Panc1 (cell line): Measurements from ENCODE around the gene AGBL1. TPM values are rescaled to one million over a fixed set of nuclear protein-coding genes. Genes with fewer than 3 reads are reported as not detected.

ENCODE experiments used
- ATAC-seq: fragments of 200-7000 bp; cut with Tn5 transposase; 2 replicates; pipeline ENCODE4 v1.9.1; 2020; ENCODE audit warnings: mild to moderate bottlenecking, moderate library complexity
- BruUV-seq: library from RNA; stranded (reverse); fragments of 400-500 nt; replicated peaks from 2 replicates; lab custom pipeline; 2021; lab: Mats Ljungman, UMichigan
- CTCF ChIA-PET: fragments of 300-600 bp; sonication (Branson Sonifier 250); formaldehyde crosslinking; loops from one replicate; lab custom pipeline; 2022; ENCODE audit warnings: antibody characterized with exemption; lab: Charles Lee
- POLR2A ChIA-PET: fragments of 300-600 bp; sonication (Branson Sonifier 250); formaldehyde crosslinking; loops from one replicate; lab custom pipeline; 2022; ENCODE audit warnings: antibody characterized with exemption; lab: Charles Lee
- DNase-seq: peaks from one replicate; pipeline ENCODE4 v3.0.0-alpha.2; 2010; ENCODE audit warnings: low read depth, low spot score
- H3K27ac ChIP-seq: 2 replicates; pipeline ENCODE4 v1.5.1; 2011; ENCODE audit warnings: mild to moderate bottlenecking, low read length, inconsistent platforms
- H3K27me3 ChIP-seq: fragments of 200-500 bp; sonication (Bioruptor generic); 2 replicates; pipeline ENCODE4 v1.6.0; 2014; ENCODE audit warnings: low read length, inconsistent platforms; ENCODE audit not compliant: control insufficient read depth, insufficient read depth
- H3K36me3 ChIP-seq: fragments of 200-500 bp; sonication (Bioruptor generic); 2 replicates; pipeline ENCODE4 v1.5.1; 2014; ENCODE audit warnings: inconsistent platforms, mild to moderate bottlenecking, low read length, moderate library complexity; ENCODE audit not compliant: control insufficient read depth, insufficient read depth
- H3K4me1 ChIP-seq: 2 replicates; pipeline ENCODE4 v1.5.1; 2011; ENCODE audit warnings: inconsistent platforms, mild to moderate bottlenecking, low read length, moderate library complexity; ENCODE audit not compliant: control insufficient read depth, insufficient read depth
- H3K4me3 ChIP-seq, 2 experiments: 2 replicates each; pipeline ENCODE4 v1.5.1; 2011 to 2012; ENCODE audit warnings: low read depth in 2 of 2, low read length in 2 of 2, mild to moderate bottlenecking in 2 of 2, inconsistent platforms in 1 of 2, moderate library complexity in 1 of 2
- H3K9me3 ChIP-seq: fragments of 200-500 bp; sonication (Bioruptor generic); 2 replicates; pipeline ENCODE4 v1.5.1; 2014; ENCODE audit warnings: low read depth, mild to moderate bottlenecking, inconsistent platforms, low read length, moderate library complexity; ENCODE audit not compliant: control insufficient read depth, insufficient read depth
- POLR2AphosphoS5 ChIP-seq: IDR thresholded peaks from 2 replicates; pipeline ENCODE4 v1.6.1; 2012; ENCODE audit warnings: mild to moderate bottlenecking, low read depth, low read length, moderate library complexity
- SIN3A ChIP-seq: IDR thresholded peaks from 2 replicates; pipeline ENCODE4 v1.6.1; 2012; ENCODE audit warnings: low read depth, mild to moderate bottlenecking, low read length, moderate library complexity, borderline replicate concordance; ENCODE audit not compliant: insufficient read depth
- TCF7L2 ChIP-seq: IDR thresholded peaks from 2 replicates; pipeline ENCODE4 v1.6.1; 2011; ENCODE audit warnings: mild to moderate bottlenecking, low read depth, low read length, inconsistent platforms
- in situ Hi-C: cut with HindIII; loops from 2 replicates; pipeline ENCODE4 v1.10.0; 2016; ENCODE audit warnings: low sequenced_read_pairs, low pct_unique_long_range_greater_than_20kb
- intact Hi-C: fragments of 100-400 bp; cut with micrococcal nuclease; formaldehyde crosslinking; loops from one replicate; pipeline ENCODE4 v1.10.0; 2022; ENCODE audit not compliant: unreplicated experiment
- total RNA-seq: library from RNA; stranded (reverse); gene quantifications from one replicate; pipeline ENCODE4 v1.2.1, GENCODE V29; 2021; ENCODE audit not compliant: unreplicated experiment
- TF ChIP-seq, protein P1 (sequence below), 2 experiments: IDR thresholded peaks; 2 replicates each; pipeline ENCODE4 v1.6.1; 2011 to 2012; ENCODE audit warnings: low read depth in 2 of 2, control low read depth in 1 of 2, low read length in 1 of 2, mild to moderate bottlenecking in 1 of 2, moderate library complexity in 1 of 2; ENCODE audit not compliant: insufficient read depth in 1 of 2
- TF ChIP-seq, protein P2 (sequence below): fragments of 450-650 bp; IDR thresholded peaks from 2 replicates; pipeline ENCODE4 v1.5.1; 2017; ENCODE audit warnings: mild to moderate bottlenecking

Gene AGBL1
- total RNA-seq, 1 experiment from 2014 or later = not detected

GRCh38 chr15:86685263-86685662 lies 605.6 kb downstream of the AGBL1 start:
- H3K36me3 ChIP-seq = no peaks in the 10 kb centered on the region; the same call in 1 of the 2 replicates
- intact Hi-C loops (no loop called here), in situ Hi-C loops (no loop called here)
- ChIA-PET CTCF (no interaction called here), POLR2A (no interaction called here)
- TF ChIP-seq, protein P1, sequence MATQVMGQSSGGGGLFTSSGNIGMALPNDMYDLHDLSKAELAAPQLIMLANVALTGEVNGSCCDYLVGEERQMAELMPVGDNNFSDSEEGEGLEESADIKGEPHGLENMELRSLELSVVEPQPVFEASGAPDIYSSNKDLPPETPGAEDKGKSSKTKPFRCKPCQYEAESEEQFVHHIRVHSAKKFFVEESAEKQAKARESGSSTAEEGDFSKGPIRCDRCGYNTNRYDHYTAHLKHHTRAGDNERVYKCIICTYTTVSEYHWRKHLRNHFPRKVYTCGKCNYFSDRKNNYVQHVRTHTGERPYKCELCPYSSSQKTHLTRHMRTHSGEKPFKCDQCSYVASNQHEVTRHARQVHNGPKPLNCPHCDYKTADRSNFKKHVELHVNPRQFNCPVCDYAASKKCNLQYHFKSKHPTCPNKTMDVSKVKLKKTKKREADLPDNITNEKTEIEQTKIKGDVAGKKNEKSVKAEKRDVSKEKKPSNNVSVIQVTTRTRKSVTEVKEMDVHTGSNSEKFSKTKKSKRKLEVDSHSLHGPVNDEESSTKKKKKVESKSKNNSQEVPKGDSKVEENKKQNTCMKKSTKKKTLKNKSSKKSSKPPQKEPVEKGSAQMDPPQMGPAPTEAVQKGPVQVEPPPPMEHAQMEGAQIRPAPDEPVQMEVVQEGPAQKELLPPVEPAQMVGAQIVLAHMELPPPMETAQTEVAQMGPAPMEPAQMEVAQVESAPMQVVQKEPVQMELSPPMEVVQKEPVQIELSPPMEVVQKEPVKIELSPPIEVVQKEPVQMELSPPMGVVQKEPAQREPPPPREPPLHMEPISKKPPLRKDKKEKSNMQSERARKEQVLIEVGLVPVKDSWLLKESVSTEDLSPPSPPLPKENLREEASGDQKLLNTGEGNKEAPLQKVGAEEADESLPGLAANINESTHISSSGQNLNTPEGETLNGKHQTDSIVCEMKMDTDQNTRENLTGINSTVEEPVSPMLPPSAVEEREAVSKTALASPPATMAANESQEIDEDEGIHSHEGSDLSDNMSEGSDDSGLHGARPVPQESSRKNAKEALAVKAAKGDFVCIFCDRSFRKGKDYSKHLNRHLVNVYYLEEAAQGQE (IDR thresholded peaks at IDR 0.05; ENCODE audit: insufficient read depth in 1 of 2, low read depth in 2 of 2, low read length in 1 of 2) = no peak
- TF ChIP-seq, protein P2, sequence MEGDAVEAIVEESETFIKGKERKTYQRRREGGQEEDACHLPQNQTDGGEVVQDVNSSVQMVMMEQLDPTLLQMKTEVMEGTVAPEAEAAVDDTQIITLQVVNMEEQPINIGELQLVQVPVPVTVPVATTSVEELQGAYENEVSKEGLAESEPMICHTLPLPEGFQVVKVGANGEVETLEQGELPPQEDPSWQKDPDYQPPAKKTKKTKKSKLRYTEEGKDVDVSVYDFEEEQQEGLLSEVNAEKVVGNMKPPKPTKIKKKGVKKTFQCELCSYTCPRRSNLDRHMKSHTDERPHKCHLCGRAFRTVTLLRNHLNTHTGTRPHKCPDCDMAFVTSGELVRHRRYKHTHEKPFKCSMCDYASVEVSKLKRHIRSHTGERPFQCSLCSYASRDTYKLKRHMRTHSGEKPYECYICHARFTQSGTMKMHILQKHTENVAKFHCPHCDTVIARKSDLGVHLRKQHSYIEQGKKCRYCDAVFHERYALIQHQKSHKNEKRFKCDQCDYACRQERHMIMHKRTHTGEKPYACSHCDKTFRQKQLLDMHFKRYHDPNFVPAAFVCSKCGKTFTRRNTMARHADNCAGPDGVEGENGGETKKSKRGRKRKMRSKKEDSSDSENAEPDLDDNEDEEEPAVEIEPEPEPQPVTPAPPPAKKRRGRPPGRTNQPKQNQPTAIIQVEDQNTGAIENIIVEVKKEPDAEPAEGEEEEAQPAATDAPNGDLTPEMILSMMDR = no peak
- no peak for TF ChIP-seq SIN3A
- TF ChIP-seq TCF7L2 = no peak
- TF ChIP-seq POLR2AphosphoS5 = no peak
- H3K4me1 ChIP-seq = no peaks in the 10 kb centered on the region
- no peak overlapping the region for H3K27ac ChIP-seq
- no peaks in the 10 kb centered on the region for H3K9me3 ChIP-seq
- ATAC-seq = no peak
- no TSS peak for BruUV-seq
- DNase-seq = no peak
- no peak overlapping the region for H3K4me3 ChIP-seq
- no peaks in the 10 kb centered on the region for H3K27me3 ChIP-seq

DNA sequence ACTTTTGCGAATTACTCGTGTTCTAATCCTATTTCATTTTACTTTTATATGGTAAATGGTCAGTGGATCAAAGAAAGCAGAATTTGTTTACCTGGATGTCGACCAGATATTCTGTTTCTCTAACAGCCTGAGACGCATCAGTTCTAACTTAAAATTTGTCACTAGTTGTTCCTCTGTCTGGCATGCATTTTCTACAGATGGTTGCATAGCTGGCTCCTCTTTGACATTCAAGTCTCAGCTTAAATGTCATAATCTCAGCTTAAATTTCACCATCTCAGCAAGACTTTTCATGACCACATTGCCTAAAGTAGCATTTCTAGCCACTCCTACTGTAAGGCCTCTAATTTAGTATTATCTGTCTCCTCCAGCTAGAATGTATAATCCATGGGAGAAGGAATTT lies 609.3 kb downstream of the AGBL1 start:
- CTCF ChIA-PET = no interaction called here
- H3K27me3 ChIP-seq = no peaks in the 10 kb centered on the region
- H3K9me3 ChIP-seq = no peaks in the 10 kb centered on the region
- POLR2A ChIA-PET = no interaction called here
- DNase-seq (no peak), ATAC-seq (no peak)
- H3K36me3 ChIP-seq = no peaks in the 10 kb centered on the region; the same call in 1 of the 2 replicates
- TF ChIP-seq TCF7L2 (no peak), SIN3A (no peak), POLR2AphosphoS5 (no peak)
- TF ChIP-seq, protein P1 (IDR thresholded peaks at IDR 0.05; ENCODE audit: insufficient read depth in 1 of 2, low read depth in 2 of 2, low read length in 1 of 2) = no peak
- TF ChIP-seq, protein P2 = no peak
- in situ Hi-C loops = no loop called here
- no TSS peak for BruUV-seq
- H3K27ac ChIP-seq = no peak overlapping the region
- intact Hi-C loops = no loop called here
- H3K4me3 ChIP-seq = no peak overlapping the region
- no peaks in the 10 kb centered on the region for H3K4me1 ChIP-seq
